ENCODE data around the gene LASP1. TPM values are rescaled to one million over a fixed set of nuclear protein-coding genes. Genes with fewer than 3 reads are reported as not detected.
A peak's percentile ranks its signal among the peaks of the same experiment; 100 is the strongest.

LASP1 gene
- total and polyA plus RNA-seq, 2 of the 4 experiments (the other 2 are of a cell fraction), result 79.8 to 262 TPM

- no TSS peak for BruUV-seq (replicated peaks)
- Histone ChIP-seq H4K20me1 (ENCODE audit: insufficient read depth, low read length) (peaks cover 100% of the 10 kb centered on the region), H3K27ac (ENCODE audit: insufficient read depth, low read length) (peak overlapping the region; percentile 74), H3K9me3 (ENCODE audit: control insufficient read depth, insufficient read depth, low read length) (no peaks in the 10 kb centered on the region), H2BK15ac (ENCODE audit: low read depth, low read length) (no peak overlapping the region), H3K14ac (replicated peaks; ENCODE audit: low read depth, low read length) (peak overlapping the region; percentile 34), H2AK9ac (replicated peaks; ENCODE audit: low read depth, low read length, poor library complexity) (peak overlapping the region; percentile 85), H3K27me3 (ENCODE audit: control insufficient read depth, insufficient read depth, low read length) (no peaks in the 10 kb centered on the region), H3K23ac (ENCODE audit: low read depth, low read length) (peak overlapping the region; percentile 76), H4K91ac (ENCODE audit: insufficient read depth, low read depth, low read length) (peak overlapping the region; percentile 48), H3K36me3 (ENCODE audit: control insufficient read depth, insufficient read depth, low read length) (peaks cover 79% of the 10 kb centered on the region), H2AFZ (replicated peaks; ENCODE audit: low read length, poor library complexity) (peak overlapping the region; percentile 60), H2BK120ac (ENCODE audit: low read depth, low read length) (peak overlapping the region; percentile 9; the same call in 1 of the 2 replicates), H3K79me1 (ENCODE audit: low read depth in 1 of 2, low read length in 2 of 2) (peaks cover 0 to 86% of the 10 kb centered on the region in 2 experiments; a peak in 2 of 4 replicates), H3K4me2 (ENCODE audit: low read depth, low read length) (peak overlapping the region; percentile 16), H2AK5ac (ENCODE audit: low read depth, low read length) (peak overlapping the region; percentile 74), H3K9ac (ENCODE audit: low read depth, low read length) (peak overlapping the region; percentile 10; the same call in 1 of the 2 replicates), H3K18ac (ENCODE audit: low read depth, low read length) (no peak overlapping the region), H3K9me1 (ENCODE audit: insufficient read depth, low read length) (peaks cover 48% of the 10 kb centered on the region), H3K4me1 (ENCODE audit: control insufficient read depth, insufficient read depth, low read length) (peaks cover 66% of the 10 kb centered on the region), H3K56ac (ENCODE audit: extremely low read depth, insufficient read depth, low read length) (no peak overlapping the region), H2BK20ac (ENCODE audit: low read depth, low read length) (no peak overlapping the region), H2BK5ac (ENCODE audit: low read depth, low read length, poor library complexity, severe bottlenecking) (peak overlapping the region; percentile 15), H3K4me3 (ENCODE audit: insufficient read depth, low read depth, low read length) (no peak overlapping the region), H4K5ac (ENCODE audit: low read depth, low read length) (no peak overlapping the region), H4K8ac (ENCODE audit: low read depth in 2 of 2, low read length in 2 of 2) (peak overlapping the region; percentile 59 to 65), H3K4ac (ENCODE audit: low read depth, low read length) (peak overlapping the region; percentile 75)
- WGBS, 2 experiments (ENCODE audit: extremely low coverage in 2 of 2, insufficient read length in 1 of 2), result 40% methylated on average over 1 of the region's 8 CpGs; no CpG with 5 or more reads in 1 of the 2 experiments
- ChIA-PET POLR2A (ENCODE audit: unreplicated experiment) (interaction anchor here (0.6 kb wide), 1 partner anchor 476 kb away, joined by 5 read pairs; no protein-coding TSS in a partner anchor), CTCF (no interaction called here)
- DNase-seq (peak; percentile 48), ATAC-seq (ENCODE audit: low read depth) (peak; percentile 2; the same call in 1 of the 2 replicates)
- in situ Hi-C loops (cut with MboI; ENCODE audit: low sequenced_read_pairs), result no loop called here
- dilution Hi-C loops (cut with HindIII; ENCODE audit: low sequenced_read_pairs, unreplicated experiment), result no loop called here
- intact Hi-C loops (cut with micrococcal nuclease), result loop anchor here (2.0 kb wide), 1 partner anchor 13 kb away; no protein-coding TSS in a partner anchor
- TF ChIP-seq BHLHE40 (IDR thresholded peaks at IDR 0.05; ENCODE audit: low read depth, low read length), result peak; percentile 52; the same call in 1 of the 2 replicates
- no peak for TF ChIP-seq MXI1 (IDR thresholded peaks at IDR 0.05; ENCODE audit: borderline replicate concordance, low read depth, low read length)
- TF ChIP-seq USF2 (IDR thresholded peaks at IDR 0.05; ENCODE audit: low read depth, low read length), result peak; percentile 96
Measured at GRCh38 chr17:38881600-38882191, 11.8 kb downstream of the LASP1 start.

Data from IMR-90 (cell line).